AG10803 (cell line): ENCODE data around the gene PPIH.
"Not testable (repeated sequence)": the region's sequence is repeated elsewhere in the genome, so short reads cannot be mapped to it uniquely, and the experiment has no call there.

Experiments
- DNase-seq: peaks from one replicate; pipeline ENCODE4 v3.0.0; 2010; ENCODE audit warnings: low read depth
- H3K4me3 ChIP-seq: 2 replicates; pipeline ENCODE4 v1.5.1; 2011; ENCODE audit warnings: mild to moderate bottlenecking, low read length, control low read depth
- CTCF ChIP-seq: conservative IDR thresholded peaks from 2 replicates; pipeline ENCODE4 v1.5.1; 2011; ENCODE audit warnings: mild to moderate bottlenecking, low read length, control low read depth, inconsistent platforms

The PPIH gene

GRCh38 chr1:42675467-42675866 is 17.2 kb downstream of the PPIH start:
- TF ChIP-seq CTCF, result no peak
- H3K4me3 ChIP-seq, result no peak overlapping the region
- no peak for DNase-seq

GRCh38 chr1:42676534-42677087 is 18.4 kb downstream of the PPIH start:
- no peak for TF ChIP-seq CTCF
- H3K4me3 ChIP-seq, result no peak overlapping the region
- DNase-seq, result no peak

GRCh38 chr1:42679364-42679983 is 21.3 kb downstream of the PPIH start:
- peak; percentile 88 for DNase-seq
- TF ChIP-seq CTCF, result no peak
- no peak overlapping the region; the same call in 1 of the 2 replicates for H3K4me3 ChIP-seq

GRCh38 chr1:42680055-42680454 is 21.8 kb downstream of the PPIH start:
- no peak for DNase-seq
- no peak for TF ChIP-seq CTCF
- H3K4me3 ChIP-seq, result no peak overlapping the region

GRCh38 chr1:42680921-42681683 is 22.9 kb downstream of the PPIH start:
- 0 out of 2 replicates have a peak, but pooled peaks have one; percentile 8 for TF ChIP-seq CTCF
- DNase-seq, result no peak
- peak overlapping the region; percentile 82 for H3K4me3 ChIP-seq

- H3K4me3 ChIP-seq, result peak within 1 kb of the TSS; percentile 82
- TF ChIP-seq CTCF, result no peak
- DNase-seq, result peak; percentile 99
Measured at GRCh38 chr1:42681741-42682483, 23.7 kb downstream of the PPIH start, which contains the start of gene YBX1. TSS of gene YBX1 (plus strand) at chr1:42682418. CDS start at chr1:42682566, 148 bp downstream.

- DNase-seq, result not testable (repeated sequence)
- peak overlapping the region; percentile 71 for H3K4me3 ChIP-seq
Measured at GRCh38 chr1:42682484-42682738, 24.2 kb downstream of the PPIH start.
